IPS-18c (cell line): ENCODE results near the gene SAMD3.
"Not testable (repeated sequence)": the region's sequence is repeated elsewhere in the genome, so short reads cannot be mapped to it uniquely, and the experiment has no call there.

Experiments used
- H3K4me3 ChIP-seq: 2 replicates; pipeline ENCODE4 v1.7.0; 2013; ENCODE audit warnings: low read depth, mild to moderate bottlenecking, low read length, moderate library complexity; ENCODE audit not compliant: insufficient read depth
- H3K9me3 ChIP-seq: one replicate; pipeline ENCODE4 v1.6.1; 2013; ENCODE audit warnings: mild to moderate bottlenecking, low read length, moderate library complexity; ENCODE audit not compliant: control insufficient read depth, insufficient read depth

SAMD3 gene

GRCh38 chr6:130158548-130158947 is 64.2 kb downstream of the SAMD3 start:
- Histone ChIP-seq H3K9me3 (no peaks in the 10 kb centered on the region), H3K4me3 (no peak overlapping the region)

- no peak overlapping the region for H3K4me3 ChIP-seq
These were observed 64.7 kb downstream of the SAMD3 start for GRCh38 chr6:130158056-130158455.

GRCh38 chr6:130156908-130157307 is 65.8 kb downstream of the SAMD3 start:
- Histone ChIP-seq H3K9me3 (no peaks in the 10 kb centered on the region), H3K4me3 (no peak overlapping the region)

More at GRCh38 chr6:130158056-130158455, 64.7 kb downstream of the SAMD3 start:
- no peaks in the 10 kb centered on the region for H3K9me3 ChIP-seq

- H3K4me3 ChIP-seq: no peak overlapping the region
- H3K9me3 ChIP-seq: peaks cover 2% of the 10 kb centered on the region
These were observed 69.7 kb downstream of the SAMD3 start for GRCh38 chr6:130152908-130153510.

GRCh38 chr6:130150906-130151305 is 71.8 kb downstream of the SAMD3 start:
- Histone ChIP-seq H3K4me3 (no peak overlapping the region), H3K9me3 (peaks cover 2% of the 10 kb centered on the region)

- H3K4me3 ChIP-seq, H3K9me3 ChIP-seq: not testable (repeated sequence)
These were observed 73.7 kb downstream of the SAMD3 start for GRCh38 chr6:130149016-130149415.

- no peak overlapping the region for H3K4me3 ChIP-seq
- peaks cover 2% of the 10 kb centered on the region for H3K9me3 ChIP-seq
These were observed 74.6 kb downstream of the SAMD3 start for GRCh38 chr6:130148181-130148580.

- Histone ChIP-seq H3K9me3 (peaks cover 2% of the 10 kb centered on the region), H3K4me3 (no peak overlapping the region)
These were observed 75.6 kb downstream of the SAMD3 start for GRCh38 chr6:130147111-130147510.

GRCh38 chr6:130143709-130144108 is 79.0 kb downstream of the SAMD3 start:
- Histone ChIP-seq H3K9me3 (no peaks in the 10 kb centered on the region), H3K4me3 (no peak overlapping the region)

- Histone ChIP-seq H3K9me3 (no peaks in the 10 kb centered on the region), H3K4me3 (no peak overlapping the region)
These were observed 82.7 kb downstream of the SAMD3 start for GRCh38 chr6:130140084-130140483.

- no peak overlapping the region for H3K4me3 ChIP-seq
These were observed 83.9 kb downstream of the SAMD3 start for GRCh38 chr6:130138909-130139242.

GRCh38 chr6:130138116-130138908 is 84.4 kb downstream of the SAMD3 start:
- Histone ChIP-seq H3K4me3 (no peak overlapping the region), H3K9me3 (no peaks in the 10 kb centered on the region)

More at GRCh38 chr6:130138909-130139242, 83.9 kb downstream of the SAMD3 start:
- no peaks in the 10 kb centered on the region for H3K9me3 ChIP-seq

- H3K4me3 ChIP-seq: no peak overlapping the region
- no peaks in the 10 kb centered on the region for H3K9me3 ChIP-seq
These were observed 86.0 kb downstream of the SAMD3 start for GRCh38 chr6:130136798-130137197.

- no peak overlapping the region for H3K4me3 ChIP-seq
- H3K9me3 ChIP-seq: no peaks in the 10 kb centered on the region
These were observed 88.2 kb downstream of the SAMD3 start for GRCh38 chr6:130134582-130134981.

- H3K4me3 ChIP-seq: no peak overlapping the region
These were observed 90.5 kb downstream of the SAMD3 start for GRCh38 chr6:130132286-130132701.

GRCh38 chr6:130129762-130130246 is 92.9 kb downstream of the SAMD3 start:
- no peak overlapping the region for H3K4me3 ChIP-seq
- no peaks in the 10 kb centered on the region for H3K9me3 ChIP-seq

More at GRCh38 chr6:130132286-130132701, 90.5 kb downstream of the SAMD3 start:
- H3K9me3 ChIP-seq: no peaks in the 10 kb centered on the region

GRCh38 chr6:130128326-130128725 is 94.4 kb downstream of the SAMD3 start:
- H3K9me3 ChIP-seq: no peaks in the 10 kb centered on the region

GRCh38 chr6:130127195-130127594 is 95.6 kb downstream of the SAMD3 start:
- H3K4me3 ChIP-seq: no peak overlapping the region

More at GRCh38 chr6:130128326-130128725, 94.4 kb downstream of the SAMD3 start:
- H3K4me3 ChIP-seq: no peak overlapping the region

More at GRCh38 chr6:130127195-130127594, 95.6 kb downstream of the SAMD3 start:
- H3K9me3 ChIP-seq: no peaks in the 10 kb centered on the region
